ENCODE measurements around the gene RELL1.

- TF ChIP-seq ARNT (IDR thresholded peaks at IDR 0.05) = no peak
- TF ChIP-seq FOXK2 (IDR thresholded peaks at IDR 0.05) = no peak
- TF ChIP-seq BHLHE40 (IDR thresholded peaks at IDR 0.05; ENCODE audit: borderline replicate concordance) = no peak
- no peak for TF ChIP-seq TARDBP (IDR thresholded peaks at IDR 0.05)
- TF ChIP-seq FOXA1 (IDR thresholded peaks at IDR 0.05) = no peak
- no peak for TF ChIP-seq ZNF384 (IDR thresholded peaks at IDR 0.05)
- TF ChIP-seq NFRKB (IDR thresholded peaks at IDR 0.05) = no peak
- no peak for TF ChIP-seq SUZ12 (IDR thresholded peaks at IDR 0.05)
- TF ChIP-seq SP1 (IDR thresholded peaks at IDR 0.05) = no peak
- no peak for TF ChIP-seq HDGF (IDR thresholded peaks at IDR 0.05; ENCODE audit: borderline replicate concordance)
- no peak for TF ChIP-seq LEF1 (IDR thresholded peaks at IDR 0.05; ENCODE audit: borderline replicate concordance)
- no peak for TF ChIP-seq FOXM1 (IDR thresholded peaks at IDR 0.05; ENCODE audit: borderline replicate concordance)
These were observed 32.8 kb upstream of the RELL1 start for GRCh38 chr4:37719021-37719420.
